GM20000 (cell line): ENCODE measurements around the gene PFN1.
A peak's percentile ranks its signal among the peaks of the same experiment; 100 is the strongest.

Source experiments
- DNase-seq: peaks from one replicate; pipeline ENCODE4 v3.0.0; 2012; ENCODE audit warnings: low spot score
- CTCF ChIP-seq: IDR thresholded peaks from 2 replicates; pipeline ENCODE4 v1.5.1; 2012; ENCODE audit warnings: mild to moderate bottlenecking, control low read depth; ENCODE audit errors: extremely low read depth, missing control alignments

Gene PFN1

DNA sequence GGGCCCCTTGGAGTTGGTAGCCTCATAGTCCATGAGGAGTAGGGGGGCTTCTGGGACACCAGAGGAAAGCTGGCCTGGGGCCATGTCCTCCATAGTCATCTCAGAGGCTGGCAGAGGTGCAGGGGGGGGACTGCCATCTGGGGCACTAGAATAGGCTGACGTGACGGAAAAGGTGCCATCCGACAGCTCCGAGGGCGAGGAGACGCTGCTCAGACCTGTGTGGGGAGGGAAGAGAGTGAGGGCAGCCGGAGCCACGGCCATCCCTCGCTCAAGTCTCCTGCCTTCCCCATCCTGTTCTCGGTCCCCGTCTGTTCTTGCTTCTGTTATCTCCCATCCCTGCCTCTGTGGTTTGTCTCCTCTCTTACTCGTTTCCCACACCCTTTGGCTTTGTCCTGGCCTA, 24.0 kb upstream of the PFN1 start:
- no peak for TF ChIP-seq CTCF
- DNase-seq = no peak

DNA sequence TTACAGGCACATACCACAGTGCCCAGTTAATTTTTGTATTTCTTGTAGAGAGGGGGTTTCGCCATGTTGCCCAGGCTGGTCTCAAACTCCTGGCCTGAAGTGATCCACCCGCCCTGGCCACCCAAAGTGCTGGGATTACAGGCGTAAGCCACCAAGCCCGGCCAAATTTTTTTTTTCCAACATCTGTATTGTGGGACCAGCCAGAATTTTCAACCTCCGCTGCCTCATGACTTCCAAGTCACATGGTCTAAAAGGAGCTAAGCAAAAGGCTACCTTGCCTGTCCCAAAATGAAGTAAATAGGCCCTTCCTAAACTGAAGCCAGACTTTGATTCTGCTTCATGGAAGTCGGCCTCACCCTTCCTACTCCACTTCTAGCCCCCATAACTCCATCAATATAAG, 23.5 kb upstream of the PFN1 start:
- TF ChIP-seq CTCF = no peak
- no peak for DNase-seq

GRCh38 chr17:4970273-4970672, 21.9 kb upstream of the PFN1 start:
- no peak for TF ChIP-seq CTCF
- DNase-seq = no peak

GRCh38 chr17:4969551-4970173, 21.3 kb upstream of the PFN1 start:
- TF ChIP-seq CTCF = no peak
- DNase-seq = no peak

DNA sequence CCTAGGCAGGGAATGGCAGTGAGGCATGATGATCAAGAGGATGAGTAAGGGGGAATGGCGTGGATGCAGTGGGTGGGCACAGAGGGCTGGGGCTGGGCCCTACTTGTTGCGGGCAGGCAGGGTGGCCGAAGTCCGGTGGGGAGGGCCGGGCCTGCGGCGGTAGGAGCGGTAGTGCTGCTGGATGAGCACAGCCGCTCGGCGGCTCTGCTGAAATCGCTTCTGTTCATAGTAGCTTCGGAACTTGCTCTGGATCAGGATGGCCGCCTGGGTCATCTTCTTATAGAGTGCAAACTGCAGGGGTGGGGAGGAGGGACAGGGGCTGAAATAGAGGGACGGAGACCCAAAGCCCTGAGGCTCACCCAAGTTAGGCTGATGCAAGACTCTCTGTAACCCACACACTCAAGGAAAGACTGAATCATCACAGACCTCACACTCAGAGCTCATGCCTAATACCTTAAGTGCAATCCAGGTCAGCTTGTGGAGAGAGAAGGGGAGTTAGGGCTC, 20.8 kb upstream of the PFN1 start:
- DNase-seq = no peak
- TF ChIP-seq CTCF = no peak

DNA sequence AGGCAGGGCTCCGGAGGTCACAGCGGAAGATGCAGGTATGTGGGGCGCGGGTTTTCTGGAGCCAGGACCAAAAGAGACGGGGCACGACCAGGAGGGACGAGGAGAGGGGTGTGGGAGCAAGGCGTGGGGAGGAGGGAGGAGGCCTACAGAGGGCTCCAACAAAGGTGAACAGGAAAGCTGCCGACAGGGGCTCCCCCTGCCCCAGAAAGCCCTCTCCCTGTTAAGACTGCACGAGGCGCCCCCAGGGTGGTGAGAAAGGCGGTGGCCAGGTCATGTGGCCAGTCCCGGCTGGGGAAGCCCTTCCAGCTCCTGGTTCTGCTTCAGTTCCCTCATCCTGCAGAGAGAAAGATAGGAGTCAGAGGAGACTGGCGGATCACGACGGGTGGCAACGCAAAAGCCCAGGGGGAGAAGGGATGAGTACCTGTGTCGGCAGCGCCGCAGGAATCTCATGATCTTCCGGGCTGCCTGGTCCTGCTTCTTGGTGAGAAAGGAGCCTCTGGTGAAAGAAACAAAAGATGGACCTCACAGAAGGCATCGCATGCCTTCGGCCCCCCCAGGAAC, 20.2 kb upstream of the PFN1 start:
- TF ChIP-seq CTCF = no peak
- DNase-seq = no peak

- TF ChIP-seq CTCF = no peak
- peak; percentile 95 for DNase-seq
These were observed 19.5 kb upstream of the PFN1 start, which contains the start of gene SPAG7 for GRCh38 chr17:4967539-4968485. SPAG7 (minus strand) TSS chr17:4967817; CDS start chr17:4967804, 13 bp downstream.
